Measurements from ENCODE around the gene RBM3. TPM values are rescaled to one million over a fixed set of nuclear protein-coding genes. Genes with fewer than 3 reads are reported as not detected.
"Not testable (repeated sequence)": the region's sequence is repeated elsewhere in the genome, so short reads cannot be mapped to it uniquely, and the experiment has no call there.

RBM3 gene
- 141 TPM for total RNA-seq

DNA sequence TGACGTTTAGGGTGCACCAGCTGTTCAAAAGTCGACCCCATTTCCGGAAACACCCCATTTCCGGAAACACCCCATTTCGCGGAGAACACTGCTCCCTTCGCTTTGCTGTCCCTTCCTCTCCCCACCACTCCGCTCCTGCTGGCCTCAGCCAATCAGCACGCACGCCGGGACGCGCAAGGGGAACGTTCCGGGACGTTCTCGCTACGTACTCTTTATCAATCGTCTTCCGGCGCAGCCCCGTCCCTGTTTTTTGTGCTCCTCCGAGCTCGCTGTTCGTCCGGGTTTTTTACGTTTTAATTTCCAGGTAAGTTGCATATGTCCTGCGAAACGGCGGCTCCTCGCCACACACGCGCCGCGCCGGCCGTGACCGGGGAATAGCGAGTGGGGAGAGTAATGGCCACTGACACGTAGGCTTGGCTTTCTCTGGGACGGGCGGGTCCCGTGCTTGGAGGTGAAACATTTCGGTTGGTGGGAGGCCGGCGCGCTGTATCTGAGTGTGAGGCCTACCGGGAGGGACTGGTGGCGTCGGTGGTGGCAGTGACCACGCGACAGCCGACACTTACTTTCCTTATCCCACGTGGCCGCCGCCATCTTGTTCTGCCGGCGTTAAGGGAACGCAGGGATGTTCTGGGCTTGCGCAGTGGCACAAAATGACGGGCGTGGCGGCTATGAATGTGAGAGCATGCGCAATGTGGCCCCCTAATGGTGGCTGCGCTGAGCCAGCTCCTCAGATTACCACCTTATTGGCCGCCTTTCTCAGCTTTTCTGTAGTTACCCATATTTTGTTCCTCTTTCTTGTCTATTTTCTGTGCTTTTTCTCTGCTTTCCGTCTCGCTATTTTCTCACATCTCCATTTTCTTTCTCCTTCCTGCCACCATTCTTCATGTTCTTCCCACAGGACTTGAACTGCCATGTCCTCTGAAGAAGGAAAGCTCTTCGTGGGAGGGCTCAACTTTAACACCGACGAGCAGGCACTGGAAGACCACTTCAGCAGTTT, at the start of gene RBM3:
Gene RBM3 (plus strand): TSS at position 215 of the 997 bp plus-strand sequence. CDS start 697 bp downstream, at position 912.
- DNase-seq = peak; percentile 96

DNA sequence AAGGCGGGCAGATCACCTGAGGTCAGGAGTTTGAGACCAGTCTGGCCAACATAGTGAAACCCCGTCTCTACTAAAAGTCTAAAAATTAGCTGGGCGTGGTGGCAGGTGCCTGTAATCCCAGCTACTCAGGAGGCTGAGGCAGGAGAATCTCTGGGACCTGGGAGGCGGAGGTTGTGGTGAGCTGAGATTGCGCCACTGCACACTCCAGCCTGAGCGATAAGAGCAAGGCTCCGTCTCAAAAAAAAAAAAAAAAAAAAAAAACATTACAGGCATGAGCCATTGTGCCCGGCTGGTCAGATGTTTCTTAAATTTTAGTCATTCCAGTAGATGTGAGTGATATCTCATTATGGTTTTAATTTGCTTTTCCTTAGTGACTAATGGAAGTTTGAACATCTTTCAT, 48.4 kb upstream of the RBM3 start:
- not testable (repeated sequence) for DNase-seq

DNA sequence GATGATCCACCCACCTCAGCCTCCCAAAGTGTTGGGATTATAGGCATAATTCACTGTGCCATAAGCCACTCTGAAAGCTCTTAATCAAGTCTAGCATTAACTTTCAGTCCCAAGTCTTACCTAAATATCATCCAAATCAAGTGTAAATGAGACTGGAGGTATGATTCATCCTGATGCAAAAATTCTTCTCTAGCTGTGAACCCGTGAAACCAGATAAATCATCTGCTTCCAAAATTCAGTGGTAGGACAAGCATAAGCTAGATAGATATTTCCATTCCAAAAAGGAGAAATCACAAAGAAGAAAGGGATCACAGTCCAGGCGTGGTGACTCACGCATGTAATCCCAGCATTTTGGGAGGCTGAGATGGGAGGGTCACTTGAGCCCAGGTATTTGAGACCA, 43.5 kb upstream of the RBM3 start:
- no peak for DNase-seq

DNA sequence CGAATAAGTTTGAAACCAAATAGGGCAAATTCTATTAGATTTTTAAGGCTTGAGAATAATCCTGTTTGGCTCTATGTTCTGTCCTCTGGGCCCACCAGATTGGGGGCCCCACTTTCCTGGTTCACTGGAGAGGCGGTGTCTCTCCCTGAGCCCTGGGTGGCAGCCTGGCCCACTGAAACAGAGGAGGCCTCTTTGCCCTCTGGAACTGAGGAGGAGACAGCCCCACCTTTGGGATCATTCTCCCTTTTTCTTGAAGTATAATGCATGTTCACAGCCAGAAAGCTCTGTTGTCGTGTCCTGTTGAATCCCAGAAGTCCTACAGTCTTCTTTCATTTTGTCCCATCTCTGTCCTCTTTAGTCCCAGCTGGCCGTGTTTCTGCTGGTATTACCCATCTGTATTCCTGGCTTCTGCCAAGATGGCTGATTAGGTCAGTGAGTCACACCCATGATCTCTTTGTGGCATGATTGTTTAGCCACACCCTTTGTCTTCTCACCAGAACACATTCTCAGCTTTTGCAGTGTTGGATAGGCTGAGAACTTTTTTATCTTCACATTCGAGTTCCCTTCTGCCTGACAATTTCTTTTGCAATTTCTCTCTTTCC, 42.8 kb upstream of the RBM3 start:
- no peak for DNase-seq

DNA sequence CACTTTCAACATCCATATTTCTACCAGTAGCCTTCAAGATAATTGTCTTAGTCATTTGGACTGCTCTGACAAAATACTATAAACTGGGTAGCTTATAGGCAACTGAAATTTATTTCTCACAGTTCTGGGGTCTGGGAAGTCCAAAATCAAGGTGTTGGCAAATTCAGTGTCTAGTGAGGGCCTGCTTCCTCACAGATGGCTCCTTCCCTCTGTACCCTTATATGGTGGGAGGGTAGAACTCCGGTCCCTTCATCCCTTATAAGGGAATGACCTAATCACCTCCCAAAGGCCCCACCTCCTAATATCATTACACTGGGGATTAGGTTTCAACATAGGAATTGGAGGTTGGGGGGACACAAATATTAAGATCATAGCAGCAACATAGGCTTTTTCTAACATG, 42.1 kb upstream of the RBM3 start:
- DNase-seq = no peak

DNA sequence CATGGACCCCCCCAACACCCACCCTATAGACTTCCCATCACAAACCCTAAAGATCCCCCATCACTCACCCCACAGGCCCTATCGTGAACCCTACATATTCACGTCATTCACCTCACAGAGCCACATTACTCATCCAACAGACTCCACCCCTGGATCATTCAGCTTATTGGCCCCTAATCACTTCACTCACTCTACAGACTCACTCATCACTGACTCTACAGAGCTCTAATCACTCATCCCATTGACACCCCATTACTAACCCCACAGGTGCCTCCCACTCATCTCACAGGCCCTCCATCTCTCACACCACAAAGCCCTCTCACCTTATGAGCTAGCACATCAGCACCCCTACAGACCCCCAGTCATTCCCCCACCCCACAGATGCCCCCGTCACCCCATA, 41.1 kb upstream of the RBM3 start:
- DNase-seq = no peak

DNA sequence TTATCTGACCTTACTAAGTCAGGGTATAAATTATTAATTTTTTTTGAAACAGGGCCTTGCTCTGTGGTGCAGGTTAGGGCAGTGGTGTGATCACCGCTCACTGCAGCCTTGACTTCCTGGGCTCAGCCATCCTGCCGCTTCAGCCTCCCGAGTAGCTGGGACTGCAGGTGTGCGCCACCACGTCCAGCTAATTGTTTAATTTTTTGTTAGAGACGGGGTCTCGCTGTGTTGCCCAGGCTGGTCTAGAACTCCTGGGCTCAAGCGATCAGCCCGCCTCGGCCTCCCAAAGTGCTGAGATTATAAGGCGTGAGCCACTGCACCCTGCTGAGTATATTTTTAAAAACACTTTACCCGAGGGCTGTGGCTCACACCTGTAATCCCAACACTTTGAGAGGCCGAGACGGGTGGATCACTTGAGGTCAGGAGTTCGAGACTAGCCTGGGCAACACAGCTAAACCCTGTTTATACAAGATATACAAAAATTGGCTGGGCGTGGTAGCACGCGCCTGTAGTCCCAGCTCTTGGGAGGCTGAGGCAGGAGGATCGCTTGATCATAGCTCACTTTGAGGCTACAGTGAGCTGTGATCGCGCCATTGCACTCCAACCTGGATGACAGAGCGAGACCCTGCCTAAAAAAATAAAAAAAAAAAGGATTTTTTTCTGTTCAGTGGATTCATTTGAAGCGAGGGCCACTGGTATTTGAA, 35.5 kb upstream of the RBM3 start:
- DNase-seq = no peak

DNA sequence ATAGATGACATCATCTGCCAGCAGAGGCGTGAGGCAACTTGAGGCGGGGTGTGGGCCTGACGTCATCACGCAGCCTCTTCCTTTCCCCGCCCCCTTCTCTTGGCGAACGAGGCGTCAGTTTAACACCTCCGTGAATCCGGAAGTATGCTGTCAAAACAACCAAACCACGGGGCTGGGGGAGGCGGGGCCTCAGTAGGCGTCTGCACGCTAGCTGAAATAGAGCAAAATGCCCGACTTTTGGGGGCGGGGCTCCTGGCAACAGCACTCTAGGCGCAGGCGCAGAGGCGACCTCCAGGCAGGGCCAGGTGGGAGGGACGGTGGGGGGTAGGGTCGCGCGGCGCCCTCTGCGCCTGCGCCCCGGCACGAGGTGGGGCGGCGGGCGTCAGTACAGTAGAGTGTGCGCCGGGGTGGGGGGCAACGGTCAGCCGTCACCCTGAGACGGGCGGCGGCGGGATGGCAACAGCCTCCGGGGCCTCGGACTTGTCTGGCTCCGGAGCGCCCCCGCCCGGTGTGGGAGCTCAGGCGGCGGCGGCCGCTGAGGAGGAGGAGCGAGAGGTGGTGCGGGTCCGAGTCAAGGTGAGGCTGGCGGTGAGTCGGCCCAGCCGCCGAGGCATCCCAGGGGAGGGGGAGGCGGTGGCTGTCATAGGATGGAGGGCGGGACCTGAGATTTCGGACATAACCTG, 34.8 kb upstream of the RBM3 start, which contains the start of gene TBC1D25:
Gene TBC1D25 (plus strand): TSS at position 370 of the 683 bp plus-strand sequence. CDS start 84 bp downstream, at position 454.
- peak; percentile 98 for DNase-seq

DNA sequence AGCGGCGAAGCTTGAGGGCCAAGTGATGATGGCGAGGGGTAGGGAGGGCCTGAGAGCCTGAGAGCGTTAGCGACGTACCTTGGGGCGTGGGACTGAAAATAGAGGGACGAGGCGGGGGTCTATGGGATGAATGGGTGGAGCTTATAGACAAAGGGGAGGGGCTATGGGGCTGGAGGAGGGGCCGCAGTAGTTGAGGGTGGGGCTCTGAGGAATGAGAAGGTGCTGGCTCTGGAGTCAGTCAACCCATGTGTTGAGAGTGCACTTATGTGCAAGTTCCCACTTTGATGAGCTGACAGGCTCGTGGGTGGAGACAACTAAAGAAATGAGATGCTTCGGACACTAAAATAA, 34.3 kb upstream of the RBM3 start:
- DNase-seq = peak; percentile 61

DNA sequence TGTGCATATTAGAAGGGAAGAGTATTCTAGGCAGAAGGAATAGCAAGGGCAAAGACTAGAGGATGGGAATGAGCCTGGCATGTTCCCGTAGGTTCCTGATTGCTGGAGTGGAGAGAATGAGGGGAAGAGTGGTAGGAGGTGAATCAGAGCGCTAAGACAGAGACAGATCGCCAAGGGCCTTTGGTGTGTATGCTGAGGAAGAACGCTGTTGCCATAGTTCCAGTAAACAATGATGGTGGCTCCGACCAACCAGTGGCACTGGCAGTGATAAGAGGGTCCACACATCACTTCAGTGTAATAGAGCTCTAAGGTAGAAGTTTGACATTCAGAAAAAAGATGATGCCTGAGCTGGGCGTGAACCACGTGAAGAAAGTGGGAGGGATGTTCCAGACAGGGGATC, 33.8 kb upstream of the RBM3 start:
- DNase-seq = no peak

DNA sequence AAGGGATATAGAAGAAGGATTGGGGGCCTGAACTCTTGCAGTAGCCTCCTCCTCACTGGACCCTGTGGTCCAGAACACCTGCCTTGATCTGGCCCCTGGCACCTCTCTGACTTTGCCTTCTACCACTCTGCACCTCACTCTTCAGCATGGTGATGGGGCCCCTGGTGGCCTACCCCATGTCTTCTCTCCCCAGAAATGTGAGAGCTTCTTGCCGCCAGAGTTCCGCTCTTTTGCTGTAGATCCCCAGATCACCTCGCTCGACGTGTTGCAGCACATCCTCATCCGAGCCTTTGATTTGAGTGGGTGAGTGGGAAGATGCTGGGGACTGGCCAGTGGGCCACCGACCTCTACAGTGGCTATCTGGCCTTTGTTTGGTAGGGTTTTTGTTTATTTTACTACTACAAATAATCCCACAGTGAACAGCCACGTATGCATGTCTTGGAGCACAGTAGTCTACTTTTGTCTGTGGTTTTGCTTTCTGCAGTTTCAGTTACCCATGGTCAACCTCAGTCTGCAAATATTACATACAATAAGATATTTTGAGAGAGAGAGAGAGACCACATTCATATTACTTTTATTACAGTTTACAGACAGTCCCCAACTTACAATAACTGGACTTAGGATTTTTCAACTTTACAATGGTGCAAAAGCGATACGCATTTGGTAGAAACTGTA, 33.0 kb upstream of the RBM3 start:
- no peak for DNase-seq

DNA sequence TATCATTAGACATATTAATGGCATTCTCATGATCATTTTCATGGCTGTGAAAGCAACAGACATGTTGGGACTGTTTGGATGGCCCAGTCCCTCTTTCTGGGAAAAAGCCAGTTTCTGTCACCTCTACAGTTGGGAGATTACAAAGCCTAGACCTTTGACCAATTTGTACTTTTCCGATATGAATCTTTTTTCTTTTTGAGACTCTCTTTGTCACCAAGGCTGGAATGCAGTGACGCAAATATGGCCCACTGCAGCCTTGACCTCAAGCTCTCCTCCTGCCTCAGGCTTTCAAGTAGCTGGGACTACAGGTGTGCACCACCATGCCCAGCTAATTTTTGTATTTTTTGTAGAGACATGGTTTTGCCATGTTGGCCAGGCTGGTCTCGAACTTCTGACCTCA, 25.4 kb upstream of the RBM3 start:
- DNase-seq = no peak

DNA sequence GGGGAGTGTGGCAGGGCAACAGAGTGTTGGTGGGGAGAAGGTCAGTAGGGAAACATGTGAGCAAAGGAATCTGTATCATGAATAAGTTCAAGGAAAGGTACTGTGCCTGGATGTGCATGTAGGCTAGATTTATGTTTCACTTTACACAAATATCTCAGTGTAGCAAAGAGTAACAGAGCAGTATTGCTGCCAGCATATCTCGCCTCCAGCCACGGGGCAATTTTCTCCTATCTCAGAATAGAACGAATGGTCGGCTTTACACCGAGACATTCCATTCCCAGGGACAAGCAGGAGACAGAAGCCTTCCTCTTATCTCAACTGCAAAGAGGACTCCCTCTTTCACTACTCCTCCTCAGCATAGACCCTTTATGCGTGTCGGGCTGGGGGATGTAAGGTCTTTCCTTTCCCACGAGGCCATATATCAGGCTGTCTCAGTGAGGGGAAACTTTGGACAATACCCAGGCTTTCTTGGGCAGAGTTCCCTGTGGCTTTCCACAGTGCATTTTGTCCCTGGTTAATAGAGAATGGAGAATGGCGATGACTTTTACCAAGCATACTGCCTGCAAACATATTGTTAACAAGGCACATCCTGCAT, 18.5 kb upstream of the RBM3 start:
- not testable (repeated sequence) for DNase-seq

DNA sequence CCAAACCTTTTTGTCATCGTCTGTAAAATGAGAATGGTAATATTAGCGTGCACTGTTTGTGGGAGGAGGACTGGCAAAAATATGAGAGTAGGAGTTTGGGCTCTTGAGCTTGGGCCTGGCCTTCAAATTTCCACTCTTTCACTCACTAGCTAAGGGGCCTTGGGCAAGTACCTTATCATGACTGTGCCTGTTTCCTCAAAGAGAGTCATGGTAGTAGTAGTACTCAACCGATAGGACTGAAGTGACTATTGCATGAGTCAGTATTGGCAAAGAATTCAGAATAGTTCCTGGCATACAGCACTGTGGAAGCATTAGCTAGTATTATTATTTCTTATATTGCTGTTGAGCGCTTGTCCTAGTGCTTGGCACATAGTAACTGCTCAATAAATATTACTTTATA, 16.0 kb upstream of the RBM3 start:
- no peak for DNase-seq

DNA sequence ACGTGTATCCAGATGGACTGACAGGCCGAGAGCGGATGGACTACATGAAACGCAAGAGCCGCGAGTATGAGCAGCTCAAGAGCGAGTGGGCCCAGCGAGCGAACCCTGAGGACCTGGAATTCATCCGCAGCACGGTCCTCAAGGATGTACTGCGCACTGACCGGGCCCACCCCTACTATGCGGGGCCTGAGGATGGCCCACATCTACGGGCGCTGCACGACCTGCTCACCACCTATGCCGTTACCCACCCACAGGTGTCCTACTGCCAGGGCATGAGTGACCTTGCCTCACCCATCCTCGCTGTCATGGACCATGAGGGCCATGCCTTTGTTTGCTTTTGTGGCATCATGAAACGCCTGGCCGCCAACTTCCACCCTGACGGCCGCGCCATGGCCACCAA, 14.6 kb upstream of the RBM3 start:
- no peak for DNase-seq

DNA sequence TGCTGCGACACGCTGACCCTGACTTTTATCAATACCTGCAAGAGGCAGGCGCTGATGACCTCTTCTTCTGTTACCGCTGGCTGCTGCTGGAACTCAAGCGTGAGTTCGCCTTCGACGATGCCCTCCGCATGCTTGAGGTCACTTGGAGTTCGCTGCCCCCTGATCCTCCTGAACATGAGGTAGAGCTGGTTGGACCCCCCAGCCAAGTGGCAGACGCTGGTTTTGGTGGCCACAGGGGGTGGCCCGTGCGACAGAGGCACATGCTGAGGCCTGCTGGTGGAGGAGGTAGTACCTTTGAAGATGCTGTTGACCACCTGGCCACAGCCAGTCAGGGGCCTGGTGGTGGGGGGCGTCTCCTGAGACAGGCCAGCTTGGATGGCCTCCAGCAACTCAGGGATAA, 14.2 kb upstream of the RBM3 start:
- no peak for DNase-seq

DNA sequence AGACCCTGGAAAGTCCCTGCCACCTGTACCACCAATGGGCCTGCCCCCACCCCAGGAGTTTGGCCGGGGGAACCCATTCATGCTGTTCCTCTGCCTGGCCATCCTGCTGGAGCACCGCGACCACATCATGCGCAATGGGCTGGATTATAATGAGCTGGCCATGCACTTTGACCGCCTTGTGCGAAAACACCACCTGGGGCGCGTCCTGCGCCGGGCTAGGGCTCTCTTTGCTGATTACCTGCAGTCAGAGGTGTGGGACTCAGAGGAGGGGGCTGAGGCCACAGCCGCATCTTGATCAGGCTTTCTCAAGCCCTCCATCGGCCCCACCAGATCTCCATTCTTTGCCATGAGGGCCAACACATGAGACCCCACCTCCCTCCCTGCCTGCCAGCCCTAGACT, 13.6 kb upstream of the RBM3 start:
- no peak for DNase-seq

DNA sequence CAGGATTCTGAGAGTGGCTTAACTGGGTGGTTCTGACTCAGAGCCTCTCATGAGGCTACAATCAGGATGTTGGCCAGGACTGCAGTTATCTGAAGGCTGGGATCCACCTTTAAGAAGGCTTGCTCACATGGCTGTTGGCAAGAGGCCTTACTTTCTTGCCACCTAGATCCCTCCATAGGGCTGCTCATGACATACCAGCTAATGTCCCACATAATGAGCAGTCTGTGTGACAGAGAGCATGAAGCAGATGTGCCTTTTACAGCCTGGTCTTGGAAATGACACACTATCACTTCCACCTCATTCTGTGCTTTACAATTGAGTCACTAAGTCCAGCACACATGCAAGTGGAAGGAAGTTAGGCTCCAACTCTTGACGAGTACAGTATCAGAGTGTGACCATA, 4.3 kb upstream of the RBM3 start:
- DNase-seq = no peak

DNA sequence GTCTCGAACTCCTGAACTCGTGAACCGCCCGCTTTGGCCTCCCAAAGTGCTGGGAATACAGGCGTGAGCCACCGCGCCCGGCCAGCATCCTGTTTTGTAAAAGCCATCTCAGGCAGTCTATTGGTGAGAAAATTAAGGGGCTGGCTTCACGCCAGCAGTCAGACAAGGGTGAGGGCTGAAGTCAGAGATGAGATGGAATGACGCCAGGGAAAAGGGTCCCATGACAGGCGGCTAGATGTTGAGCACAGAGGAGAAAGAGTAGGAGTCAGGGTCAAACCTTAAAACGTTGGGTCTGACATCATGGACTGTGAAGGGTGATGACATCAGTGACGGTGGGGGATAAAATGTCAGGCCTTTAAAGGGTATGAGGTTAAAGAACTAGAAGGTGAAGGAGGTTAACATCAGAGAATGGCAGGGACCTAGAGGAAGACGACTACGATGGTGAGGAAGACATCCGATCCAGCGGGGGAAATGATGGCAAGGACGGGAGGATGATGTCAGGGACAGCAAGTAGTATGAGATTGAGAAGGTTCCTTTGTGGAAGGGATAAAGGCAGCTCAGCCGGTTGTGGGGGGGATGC, 504 bp upstream of the RBM3 start:
- no peak for DNase-seq

DNA sequence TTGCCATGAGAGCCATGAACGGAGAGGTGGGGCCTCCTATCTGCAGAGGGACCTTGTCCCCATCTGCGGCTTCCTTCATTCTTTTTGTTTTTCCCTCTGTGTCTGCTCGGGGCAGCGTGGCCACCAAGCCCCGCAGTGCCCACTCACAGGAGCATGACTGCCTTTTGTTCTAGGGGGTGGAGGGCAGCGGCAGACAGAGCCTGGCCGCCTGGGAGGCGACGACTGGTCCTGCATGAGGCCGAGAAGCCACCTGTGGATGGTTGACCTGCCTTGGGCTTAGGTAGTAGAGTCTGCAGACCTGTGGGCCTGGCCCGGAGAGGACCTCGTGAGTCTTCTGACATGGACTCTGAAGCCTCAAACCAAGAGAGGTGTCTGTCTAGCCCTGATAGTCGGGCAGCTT, 1.4 kb downstream of the RBM3 start:
- DNase-seq = no peak

DNA sequence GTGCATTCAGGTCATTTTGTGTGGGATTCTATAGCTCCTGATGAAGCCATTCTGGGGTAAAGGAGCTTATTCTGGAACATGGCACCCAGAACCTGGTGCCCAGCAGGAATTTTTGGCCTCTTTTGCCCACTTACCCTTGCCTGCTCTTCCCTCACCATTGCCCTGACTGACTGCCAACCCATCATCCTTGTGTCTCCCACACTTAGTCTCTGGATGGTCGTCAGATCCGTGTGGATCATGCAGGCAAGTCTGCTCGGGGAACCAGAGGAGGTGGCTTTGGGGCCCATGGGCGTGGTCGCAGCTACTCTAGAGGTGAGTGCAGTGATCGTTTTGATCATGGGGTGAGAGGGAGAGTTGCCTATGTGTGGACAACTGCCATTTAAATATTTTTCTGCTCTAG, 1.8 kb downstream of the RBM3 start:
- no peak for DNase-seq
